Measurements from ENCODE around the gene RAB11FIP4.

The RAB11FIP4 gene

DNA sequence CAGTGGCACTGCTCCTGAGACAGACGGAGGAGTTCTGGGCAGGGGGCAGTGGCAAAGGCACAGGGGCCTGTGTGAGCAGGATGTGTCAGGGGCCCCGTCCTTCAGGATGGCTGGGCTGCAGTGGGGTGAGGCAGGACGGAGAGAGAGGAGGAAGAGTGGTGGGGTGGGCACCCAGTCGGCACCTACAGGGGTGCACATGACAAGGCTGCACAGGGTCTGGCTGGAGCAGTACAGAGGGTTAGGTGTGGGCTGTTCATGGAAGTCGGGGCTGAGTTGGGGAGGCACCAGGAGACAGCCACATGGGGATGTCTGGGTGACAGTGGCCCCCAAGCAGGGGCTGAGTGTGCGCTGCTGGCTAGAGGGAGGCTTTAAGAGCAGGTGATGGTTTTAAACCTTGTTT is 106.0 kb downstream of the RAB11FIP4 start:
- DNase-seq (ENCODE audit: low read depth in 2 of 2): no peak

DNA sequence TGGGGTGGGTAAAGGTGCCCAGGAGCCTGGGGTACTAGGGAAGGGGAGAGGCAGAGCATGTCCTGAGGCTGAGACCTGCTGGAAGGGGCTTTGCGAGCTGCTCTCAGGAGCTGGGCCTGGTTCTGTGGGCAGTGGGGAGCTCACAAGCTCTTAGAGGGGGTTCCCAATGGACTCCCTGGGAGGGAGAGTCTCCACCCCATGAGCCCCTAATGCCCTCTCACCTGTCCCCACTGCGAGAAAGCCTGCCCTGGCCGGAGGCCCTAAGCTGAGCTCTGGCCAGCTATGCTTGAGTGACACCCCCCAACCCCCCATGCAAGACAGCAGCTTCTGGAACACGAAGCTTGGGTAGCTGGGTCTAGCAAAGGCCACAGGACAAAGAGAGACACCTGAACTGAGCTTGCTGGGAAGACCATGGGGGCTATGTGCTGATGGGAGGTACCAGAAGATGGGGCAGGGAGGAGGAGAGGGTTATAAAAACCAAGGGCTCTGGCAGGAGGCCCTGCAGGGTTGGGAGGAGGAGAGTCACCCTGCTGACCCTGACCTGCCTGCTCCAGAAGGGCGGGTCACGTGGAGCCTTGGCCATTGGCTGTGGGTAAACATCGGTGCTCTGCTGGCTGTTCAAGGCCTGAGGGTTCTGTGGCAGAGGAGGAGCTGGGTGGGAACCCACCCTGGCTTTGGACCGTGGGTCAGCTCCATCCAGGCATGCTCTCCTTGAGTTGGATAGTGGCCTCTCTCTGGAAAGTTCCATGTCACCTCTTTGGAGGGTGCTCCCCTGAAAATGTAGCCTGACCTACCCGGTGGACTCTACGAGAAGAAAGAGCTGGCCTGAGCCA is 106.7 kb downstream of the RAB11FIP4 start:
- DNase-seq (ENCODE audit: low read depth in 2 of 2): no peak

DNA sequence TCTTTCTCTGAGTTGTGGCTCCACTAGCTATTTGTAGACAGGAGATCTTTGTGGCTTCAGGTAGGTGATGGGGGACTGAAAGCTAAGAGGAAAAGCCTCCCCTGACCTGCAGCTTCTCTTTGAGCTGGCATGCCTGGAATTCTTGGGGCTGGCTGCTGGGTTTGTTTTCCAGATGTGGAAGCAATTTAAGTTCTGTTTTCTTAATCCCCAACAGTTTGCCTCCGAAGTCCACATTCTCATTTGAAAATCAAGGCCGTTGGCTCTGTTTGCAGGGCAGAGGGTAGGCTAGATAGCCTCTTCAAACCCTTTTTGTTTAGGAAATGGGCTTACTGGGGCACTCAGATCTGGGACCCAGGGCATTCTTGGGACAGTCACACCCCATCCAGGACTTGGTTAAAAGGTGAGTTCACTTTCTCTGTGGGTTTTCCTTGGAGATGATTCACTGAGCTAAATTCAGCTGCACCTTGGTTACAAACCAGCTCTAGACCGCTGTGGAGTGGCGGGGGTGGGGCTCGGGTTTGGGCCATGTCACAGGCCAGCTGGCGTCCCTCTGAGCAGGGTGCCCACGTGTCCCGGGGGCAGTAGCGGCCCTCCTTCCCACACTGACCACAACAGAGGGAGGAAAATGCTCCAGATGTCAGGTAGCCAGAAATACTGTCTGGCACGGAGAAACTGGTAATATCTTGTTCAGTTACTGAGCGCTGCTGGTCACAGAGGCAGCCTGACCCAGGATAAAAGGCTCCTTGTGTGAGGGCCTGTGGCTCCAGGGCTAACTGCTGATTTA is 108.5 kb downstream of the RAB11FIP4 start:
- peak in 1 of 2 donors; percentile 41 for DNase-seq (ENCODE audit: low read depth in 2 of 2)

- DNase-seq (ENCODE audit: low read depth in 2 of 2): no peak
Measured at GRCh38 chr17:31506517-31506916, 115.0 kb downstream of the RAB11FIP4 start.

GRCh38 chr17:31508288-31509094 is 117.0 kb downstream of the RAB11FIP4 start:
- DNase-seq (ENCODE audit: low read depth in 2 of 2): peak; percentile 38 to 50

DNA sequence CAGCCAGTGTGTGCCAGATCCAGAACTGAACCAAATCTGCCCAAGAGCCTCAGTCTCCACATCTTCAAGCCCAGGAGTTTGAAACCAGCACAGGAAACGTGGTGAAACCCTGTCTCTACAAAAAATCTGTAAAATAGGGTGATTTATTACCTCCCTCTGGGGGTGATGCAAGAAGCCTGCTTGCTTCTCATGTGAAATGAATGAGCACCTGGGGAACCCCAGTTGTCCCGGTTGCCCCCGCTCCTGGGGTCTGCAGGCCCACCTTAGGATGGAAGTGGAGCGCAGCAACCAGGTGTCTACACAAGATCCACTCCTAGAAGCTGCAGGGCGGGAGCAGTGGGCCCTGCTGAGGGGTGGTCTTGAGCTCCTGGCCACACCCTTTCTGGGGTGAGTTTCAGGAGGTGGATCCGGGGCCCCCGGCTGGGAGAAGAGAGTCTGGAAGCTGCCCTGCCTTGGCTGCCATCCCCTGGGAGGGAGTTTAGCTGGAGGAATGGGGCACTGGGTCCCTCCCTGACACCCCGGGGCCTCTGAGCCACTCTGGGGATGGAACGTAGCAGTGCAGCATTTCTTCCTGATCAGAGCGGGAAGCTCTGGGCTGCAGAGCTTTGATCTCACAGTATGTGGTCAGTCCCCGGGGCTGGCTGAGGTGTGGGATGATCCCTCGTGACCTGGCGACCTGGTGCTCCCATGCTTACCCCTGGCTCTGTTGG is 117.8 kb downstream of the RAB11FIP4 start:
- DNase-seq (ENCODE audit: low read depth in 2 of 2): no peak

DNA sequence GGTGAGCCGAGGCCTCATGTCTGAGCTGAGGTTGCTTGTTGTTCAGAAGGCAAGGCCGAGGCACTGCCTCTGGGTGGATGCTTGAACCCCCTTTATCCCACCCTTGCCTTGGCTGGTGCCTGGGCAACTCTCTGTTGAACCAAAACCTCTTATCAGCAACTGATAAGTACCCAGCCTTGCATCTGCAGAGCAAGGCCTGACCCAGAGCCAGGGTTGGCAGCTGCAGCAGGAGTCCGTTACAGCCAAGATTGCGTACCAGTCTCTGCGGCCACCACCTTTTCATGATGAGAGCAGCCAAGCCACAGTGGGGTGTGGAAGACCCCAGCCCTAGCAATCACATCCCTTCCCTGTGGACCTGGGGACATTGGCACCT is 118.3 kb downstream of the RAB11FIP4 start:
- no peak for DNase-seq (ENCODE audit: low read depth in 2 of 2)

DNA sequence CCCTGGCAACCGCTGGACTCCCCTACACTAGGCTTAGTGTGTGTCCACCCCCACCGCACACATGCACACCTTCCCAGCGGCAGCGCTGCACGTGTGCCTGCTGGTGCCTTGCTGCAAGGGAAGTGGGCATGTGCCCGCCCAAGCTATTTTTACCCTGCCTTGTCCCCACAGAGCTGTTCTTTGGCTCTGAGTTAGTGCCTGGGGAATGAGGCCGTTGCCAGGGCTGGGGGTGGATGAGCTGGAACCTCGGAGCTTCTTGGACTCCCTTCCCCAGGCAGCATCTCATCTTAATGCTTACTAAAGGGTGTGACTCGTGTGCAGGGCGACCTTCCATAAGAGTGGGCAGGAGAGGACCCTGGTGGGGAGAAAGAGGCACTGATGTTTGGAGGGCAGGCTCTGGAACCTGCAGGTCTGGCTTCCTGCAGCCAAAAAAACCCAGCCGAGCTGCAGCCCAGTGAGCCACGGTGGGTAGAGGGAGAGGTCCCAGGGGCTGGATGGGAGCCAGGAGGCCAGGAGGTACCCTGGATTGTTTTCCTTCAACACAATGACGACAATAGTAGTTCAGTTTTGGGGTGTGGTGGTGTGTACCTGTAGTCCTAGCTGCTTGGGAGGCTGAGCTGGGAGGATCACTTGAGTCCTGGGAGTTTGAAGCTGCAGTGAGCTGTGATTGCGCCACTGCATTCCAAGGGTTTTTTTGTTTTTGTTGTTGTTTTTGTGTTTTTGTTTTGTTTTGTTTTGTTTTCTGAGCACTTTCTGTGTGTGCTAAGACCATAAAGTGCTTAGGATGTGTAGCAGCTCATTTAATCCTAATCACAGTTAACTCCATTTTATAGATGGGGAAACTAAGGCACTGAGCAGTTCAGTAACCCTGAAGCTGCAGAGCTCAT is 119.1 kb downstream of the RAB11FIP4 start:
- DNase-seq (ENCODE audit: low read depth in 2 of 2): no peak

DNA sequence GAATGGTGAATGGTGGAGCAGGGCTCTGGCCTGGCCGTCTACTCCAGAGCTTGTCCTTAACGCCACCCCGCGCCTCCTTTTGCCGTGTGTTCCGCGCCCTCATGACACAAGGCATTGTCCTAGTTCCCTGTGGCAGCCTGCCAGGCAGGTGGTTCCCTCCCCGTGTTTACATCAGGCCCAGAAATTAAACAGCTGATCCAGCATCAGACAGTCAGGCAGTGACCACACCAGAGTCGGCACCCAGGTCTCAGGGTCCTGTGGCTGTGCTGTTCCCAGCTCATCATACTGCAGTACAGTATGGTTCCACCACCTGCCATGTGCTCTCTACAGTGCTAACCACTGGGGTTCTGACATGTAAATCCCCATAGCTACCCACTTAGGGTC is 119.7 kb downstream of the RAB11FIP4 start:
- DNase-seq (ENCODE audit: low read depth in 2 of 2): no peak

GRCh38 chr17:31511580-31511979 is 120.1 kb downstream of the RAB11FIP4 start:
- DNase-seq (ENCODE audit: low read depth in 2 of 2): no peak

DNA sequence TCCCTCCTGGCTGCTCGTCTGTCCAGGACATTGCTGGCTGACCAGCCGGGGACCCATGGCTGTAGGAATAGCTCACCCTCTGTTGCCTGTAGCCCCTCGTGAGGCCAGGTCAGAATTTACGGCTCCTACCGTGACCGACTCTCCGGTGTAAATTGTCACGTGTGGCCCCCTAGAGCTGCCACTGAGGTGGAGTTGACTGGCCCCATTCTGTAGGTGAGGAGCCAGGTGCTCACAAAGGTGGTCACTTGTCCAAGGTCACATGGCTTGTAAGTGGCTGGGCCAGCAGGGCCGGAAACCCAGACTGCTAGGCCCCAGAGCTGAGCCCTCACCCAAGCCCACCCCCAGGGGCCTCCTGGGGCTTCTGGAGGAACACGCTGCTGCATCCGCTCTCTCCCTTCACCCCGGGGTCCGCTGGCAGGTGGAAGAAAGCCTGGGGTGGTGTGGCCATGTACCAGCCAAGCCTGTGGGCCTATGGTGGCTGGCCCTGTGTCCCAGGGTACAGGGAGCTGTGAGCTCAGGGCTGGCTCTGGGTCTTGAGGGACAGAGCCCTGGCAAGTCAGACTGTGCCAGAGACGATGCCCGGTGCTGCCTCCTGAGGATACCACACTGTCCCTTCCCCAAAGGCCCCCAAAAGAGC is 120.7 kb downstream of the RAB11FIP4 start:
- DNase-seq (ENCODE audit: low read depth in 2 of 2): no peak

DNA sequence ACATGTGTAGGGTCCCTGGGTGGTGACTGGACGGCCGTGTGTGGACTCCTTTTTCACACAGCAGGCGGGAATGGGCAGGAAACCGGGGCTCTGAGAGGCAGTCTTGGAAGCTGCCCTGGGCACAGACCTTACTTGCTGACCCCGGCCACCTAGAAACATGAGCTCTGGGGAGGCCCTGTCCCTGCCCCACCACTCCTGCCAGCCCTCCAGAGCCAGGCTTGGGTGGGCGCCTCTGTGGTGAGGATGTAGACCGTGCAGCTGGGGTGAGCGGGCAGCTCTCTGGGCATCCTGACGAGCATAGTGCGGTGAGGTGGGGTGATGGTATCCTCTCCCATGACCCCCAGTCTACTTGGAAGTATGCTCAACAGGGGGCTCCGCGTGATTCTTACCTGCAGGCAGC is 121.3 kb downstream of the RAB11FIP4 start:
- no peak for DNase-seq (ENCODE audit: low read depth in 2 of 2)

DNA sequence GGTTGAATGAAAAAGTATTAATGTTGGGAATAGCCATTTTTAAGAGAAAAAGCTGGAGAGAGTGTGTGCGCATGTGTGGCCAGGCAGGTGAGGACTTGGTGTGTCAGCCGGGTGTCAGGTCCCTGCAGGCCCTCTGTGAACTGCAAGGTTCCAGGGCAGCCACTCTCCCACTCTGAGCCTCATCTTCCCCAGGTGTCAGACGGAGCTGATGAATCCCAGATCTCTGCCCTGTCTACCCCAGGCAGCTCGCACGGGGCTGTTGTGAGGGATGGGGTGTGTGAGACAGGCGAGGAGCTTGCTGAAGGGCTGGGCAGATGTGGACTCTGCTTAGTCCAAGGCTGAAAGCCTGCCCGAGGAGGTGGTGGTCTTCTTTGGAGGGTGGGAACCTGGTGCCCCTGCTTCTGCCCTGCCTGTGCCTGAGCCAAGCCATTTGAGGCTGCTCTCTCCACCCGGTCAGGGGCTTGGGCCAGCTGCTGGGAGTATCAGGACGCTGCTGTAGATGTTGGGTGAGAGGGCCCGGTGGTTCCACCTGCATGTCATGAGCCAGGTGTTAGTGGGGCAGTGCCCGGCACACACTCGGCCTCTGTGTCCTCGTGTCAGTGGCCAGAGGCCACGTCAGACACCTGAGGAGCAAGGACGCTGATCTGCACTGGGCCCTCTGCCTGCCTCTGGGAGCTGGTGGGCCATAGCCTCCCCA is 122.4 kb downstream of the RAB11FIP4 start:
- no peak for DNase-seq (ENCODE audit: low read depth in 2 of 2)

DNA sequence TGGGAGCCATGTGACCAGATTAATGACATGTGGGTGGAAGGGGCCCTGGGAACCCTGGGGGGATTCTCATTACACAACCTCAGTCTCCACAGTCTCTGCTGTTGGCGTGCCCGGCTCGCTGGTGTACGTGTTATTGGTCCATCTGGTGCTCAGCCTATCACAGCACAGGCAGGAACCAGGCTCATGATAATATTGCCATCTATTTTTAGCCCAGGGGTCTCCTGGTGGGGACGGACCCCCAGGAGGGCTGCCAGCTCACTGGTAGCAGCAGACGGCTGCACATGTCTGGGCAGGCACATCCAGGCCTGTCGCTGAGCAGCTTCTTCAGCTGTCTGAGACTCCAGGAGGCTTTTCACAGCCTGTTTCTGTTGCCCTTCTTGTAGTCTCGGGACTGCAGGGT is 123.8 kb downstream of the RAB11FIP4 start:
- DNase-seq (ENCODE audit: low read depth in 2 of 2): no peak

- no peak for DNase-seq (ENCODE audit: low read depth in 2 of 2)
Measured at GRCh38 chr17:31517524-31517923, 126.0 kb downstream of the RAB11FIP4 start.

DNA sequence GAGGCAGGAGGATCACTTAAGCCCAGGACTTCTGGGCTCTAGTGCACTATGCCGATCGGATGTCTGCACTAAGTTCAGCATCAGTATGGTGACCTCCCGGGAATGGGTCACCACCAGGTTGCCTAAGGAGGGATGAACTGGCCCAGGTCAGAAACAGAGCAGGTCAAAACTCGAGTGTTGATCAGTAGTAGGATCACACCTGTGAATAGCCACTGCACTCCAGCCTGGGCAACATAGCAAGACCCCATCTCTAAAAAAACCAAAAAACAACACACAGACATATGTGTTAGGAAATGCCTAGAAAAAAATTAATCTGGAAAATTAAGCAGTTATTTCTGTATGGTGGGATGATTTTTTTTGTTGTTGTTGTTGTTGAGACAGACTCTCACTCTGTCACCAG is 127.0 kb downstream of the RAB11FIP4 start:
- no peak for DNase-seq (ENCODE audit: low read depth in 2 of 2)

DNA sequence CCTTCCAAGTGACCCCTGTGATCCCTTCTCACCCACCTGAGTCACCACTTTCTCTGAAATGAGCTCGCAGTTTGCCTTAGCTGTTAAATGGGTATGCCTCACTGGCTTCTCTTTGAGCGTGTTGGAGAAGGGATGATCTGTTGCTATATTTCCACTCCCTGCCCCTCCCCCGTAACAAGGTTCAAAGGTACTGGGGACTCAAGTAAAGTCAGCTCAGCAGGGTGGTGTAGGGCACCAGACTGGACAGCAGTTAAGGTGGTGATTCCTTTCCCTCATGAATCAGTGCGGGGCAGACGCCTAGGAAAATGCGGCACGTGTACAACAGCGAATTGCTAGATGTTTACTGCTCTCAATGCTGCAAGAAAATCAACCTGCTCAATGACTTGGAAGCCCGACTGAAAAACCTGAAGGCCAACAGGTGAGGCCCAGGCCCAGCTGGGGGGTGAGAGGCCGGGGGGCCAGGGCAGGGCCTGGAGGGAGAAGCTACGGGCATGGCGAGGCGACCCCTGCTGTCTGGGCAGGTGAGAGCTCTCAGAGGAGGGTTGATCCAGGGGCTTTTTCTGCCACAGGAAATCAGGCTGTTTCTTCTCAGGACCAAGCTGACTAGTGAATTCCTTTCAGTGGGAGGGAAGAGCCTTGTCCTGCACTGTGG is 130.3 kb downstream of the RAB11FIP4 start:
- no peak for DNase-seq (ENCODE audit: low read depth in 2 of 2)

- DNase-seq (ENCODE audit: low read depth in 2 of 2): no peak
Measured at GRCh38 chr17:31522284-31522931, 130.9 kb downstream of the RAB11FIP4 start.
